ENCODE data around the gene PALB2. TPM values are rescaled to one million over a fixed set of nuclear protein-coding genes. Genes with fewer than 3 reads are reported as not detected.

PALB2 gene
- total and polyA plus RNA-seq, 2 of the 8 experiments (the other 6 are each of a cell fraction or from before 2014, with no cell fraction given) = 12.5 to 33.1 TPM

DNA sequence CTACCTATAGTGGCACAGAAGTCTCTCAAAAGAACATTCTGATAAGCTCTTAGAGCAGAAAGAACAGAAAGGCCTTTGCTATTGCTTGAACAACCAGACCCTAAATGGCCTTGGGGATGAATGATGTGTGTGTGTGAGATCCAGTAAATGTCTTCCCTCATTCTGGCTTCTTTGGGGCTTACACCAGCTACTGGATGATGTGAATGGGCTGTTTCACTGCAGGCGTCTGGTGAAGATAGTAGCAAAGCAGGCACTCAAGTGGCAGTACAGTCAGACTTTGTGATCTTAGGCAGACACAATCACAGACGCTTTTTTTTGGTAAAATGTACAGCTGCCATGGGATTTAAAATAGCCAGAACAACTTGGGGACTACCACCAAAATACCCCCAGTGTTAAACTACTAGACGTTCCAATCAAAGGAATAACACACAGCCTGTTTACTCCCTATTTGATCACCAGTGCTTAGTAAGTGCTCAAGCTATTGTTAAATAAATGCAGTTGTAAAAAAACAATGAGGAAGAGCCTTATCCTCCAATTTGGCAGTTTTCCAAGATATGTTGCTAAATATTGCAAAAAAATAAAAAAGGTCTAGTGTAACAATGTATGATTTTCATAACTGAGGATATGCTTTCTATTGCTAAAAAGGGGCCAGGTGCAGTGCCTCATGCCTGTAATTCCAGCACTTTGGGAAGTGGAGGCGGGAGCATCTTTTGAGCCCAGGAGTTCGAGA is 62.8 kb downstream of the PALB2 start:
- FAIRE-seq (no peak), DNase-seq (ENCODE audit: low read depth in 1 of 2, low spot score in 2 of 2) (no peak)
- H3K79me1 ChIP-seq (ENCODE audit: low read depth, low read length) = no peaks in the 10 kb centered on the region; the same call in 1 of the 2 replicates
- 89% methylated on average over 5 of the region's 5 CpGs; no CpG with 5 or more reads in 1 of the 2 experiments for WGBS, 2 experiments (ENCODE audit: extremely low coverage in 1 of 2, insufficient coverage in 1 of 2, insufficient read length in 1 of 2, insufficient replicate concordance in 2 of 2, low coverage in 1 of 2, low lambda C conversion rate in 2 of 2, missing lambda C conversion rate in 1 of 2)
- H4K5ac ChIP-seq (ENCODE audit: insufficient read length, low read depth, low read length) = no peak overlapping the region
- no peak overlapping the region for H3K4me3 ChIP-seq (ENCODE audit: extremely low read depth in 1 of 4, insufficient read depth in 2 of 4, low read depth in 3 of 4, low read length in 4 of 4)
- H4K20me1 ChIP-seq (replicated peaks in 1 of 2; ENCODE audit: control insufficient read depth in 1 of 2, insufficient read depth in 2 of 2, low read length in 2 of 2) = peaks cover 2 to 11% of the 10 kb centered on the region in 2 experiments
- H4K91ac ChIP-seq (replicated peaks; ENCODE audit: insufficient read length, low read length) = no peak overlapping the region
- no peaks in the 10 kb centered on the region for H3K23me2 ChIP-seq (ENCODE audit: low read depth, low read length)
- no peak overlapping the region for H2BK15ac ChIP-seq (ENCODE audit: low read length)
- H3K79me2 ChIP-seq (ENCODE audit: control insufficient read depth in 1 of 2, insufficient read depth in 2 of 2, low read length in 2 of 2) = no peaks in the 10 kb centered on the region
- H3K36me3 ChIP-seq (ENCODE audit: control insufficient read depth in 2 of 4, insufficient read depth in 4 of 4, low read length in 3 of 4) = peaks cover 6 to 33% (median 18%) of the 10 kb centered on the region in 4 experiments; a peak in 7 of 8 replicates
- CTCF ChIA-PET (ENCODE audit: partially characterized antibody) = interaction anchor here (0.6 kb wide), 2 partner anchors 100 to 725 kb away, joined by 3 read pairs; partner anchors contain the start of gene PLK1
- H3K27ac ChIP-seq (ENCODE audit: low read depth, low read length) = no peak overlapping the region
- H3K4me2 ChIP-seq (ENCODE audit: insufficient read depth in 1 of 2, low read depth in 2 of 2, low read length in 2 of 2) = no peak overlapping the region
- no peak overlapping the region for H2AK5ac ChIP-seq (ENCODE audit: low read depth, low read length)
- H3K18ac ChIP-seq (ENCODE audit: extremely low read depth, low read length) = no peak overlapping the region
- H3K4me1 ChIP-seq (replicated peaks in 1 of 4; ENCODE audit: control insufficient read depth in 3 of 4, insufficient read depth in 4 of 4, low read length in 3 of 4) = no peaks in the 10 kb centered on the region
- TF ChIP-seq EP300 (IDR thresholded peaks at IDR 0.05; ENCODE audit: borderline replicate concordance in 1 of 2, low read depth in 2 of 2, low read length in 2 of 2) = no peak
- no peak for TF ChIP-seq ASH2L (IDR thresholded peaks at IDR 0.05; ENCODE audit: low read length)
- H3K14ac ChIP-seq (ENCODE audit: insufficient read length) = no peak overlapping the region
- no peak overlapping the region for H2BK5ac ChIP-seq (ENCODE audit: low read depth, low read length)
- no peak overlapping the region for H4K8ac ChIP-seq (ENCODE audit: extremely low read depth, insufficient read depth, low read length)
- H3K9ac ChIP-seq (replicated peaks in 1 of 4; ENCODE audit: extremely low read depth in 1 of 4, low read depth in 3 of 4, low read length in 3 of 4) = no peak overlapping the region
- H2BK12ac ChIP-seq (ENCODE audit: low read depth, low read length) = no peak overlapping the region
- no peak overlapping the region for H3K23ac ChIP-seq (ENCODE audit: insufficient read length)
- H3K9me3 ChIP-seq (ENCODE audit: insufficient read depth in 2 of 2, low read depth in 1 of 2, low read length in 1 of 2) = no peaks in the 10 kb centered on the region
- H3K56ac ChIP-seq (replicated peaks; ENCODE audit: insufficient read length, low read depth, low read length) = no peak overlapping the region
- no peak overlapping the region for H2BK120ac ChIP-seq (replicated peaks; ENCODE audit: low read depth, low read length)
- POLR2A ChIA-PET (ENCODE audit: partially characterized antibody) = interaction anchor here (0.7 to 3.0 kb wide), 4 partner anchors 11 to 31 kb away, joined by 3 to 8 read pairs (median 4); no protein-coding TSS in a partner anchor
- H2AFZ ChIP-seq (ENCODE audit: low read length) = no peak overlapping the region
- no peak overlapping the region for H3K4ac ChIP-seq (replicated peaks; ENCODE audit: insufficient read length, low read depth, low read length)
- no peaks in the 10 kb centered on the region for H3K27me3 ChIP-seq (replicated peaks in 1 of 4; ENCODE audit: control insufficient read depth in 3 of 4, extremely low read depth in 1 of 4, insufficient read depth in 3 of 4, low read length in 3 of 4)
- H2BK20ac ChIP-seq (ENCODE audit: low read length) = no peak overlapping the region

Measured in H1 (cell line).